ENCODE measurements around the gene TTI1. TPM values are rescaled to one million over a fixed set of nuclear protein-coding genes. Genes with fewer than 3 reads are reported as not detected.

TTI1 gene
- 18.1 to 24.0 TPM (median 21.6 TPM) in 5 replicates for total RNA-seq (2022; extraction: Qiagen RNA extraction; ENCODE audit: low read depth)

GRCh38 chr20:38033330-38034107 is at the start of gene TTI1, which contains the start of gene RPRD1B:
TSS of gene TTI1 (minus strand) at chr20:38033456. CDS start at chr20:38013816, 19,640 bp downstream.
TSS of gene RPRD1B (plus strand) at chr20:38033746. CDS start at chr20:38033948, 202 bp downstream.

Other genes with a start within 250 kb of the TTI1 start
- 10.6 to 19.8 TPM (median 15.5 TPM) in 5 replicates for gene VSTM2L, start 130.3 kb downstream of the TTI1 start, total RNA-seq (2022; extraction: Qiagen RNA extraction; ENCODE audit: low read depth)
- 19.9 to 28.0 TPM (median 27.2 TPM) in 5 replicates for gene RPRD1B, start 290 bp upstream of the TTI1 start, total RNA-seq (2022; extraction: Qiagen RNA extraction; ENCODE audit: low read depth)
- gene TGM2, start 131.8 kb upstream of the TTI1 start, total RNA-seq (2022; extraction: Qiagen RNA extraction; ENCODE audit: low read depth), result 309 to 541 TPM (median 445 TPM) in 5 replicates
- 0.08 to 0.24 TPM (median 0.17 TPM) in 5 replicates for gene KIAA1755, start 227.3 kb upstream of the TTI1 start, total RNA-seq (2022; extraction: Qiagen RNA extraction; ENCODE audit: low read depth)